ENCODE results near the gene FAM3D.

FAM3D gene

DNA sequence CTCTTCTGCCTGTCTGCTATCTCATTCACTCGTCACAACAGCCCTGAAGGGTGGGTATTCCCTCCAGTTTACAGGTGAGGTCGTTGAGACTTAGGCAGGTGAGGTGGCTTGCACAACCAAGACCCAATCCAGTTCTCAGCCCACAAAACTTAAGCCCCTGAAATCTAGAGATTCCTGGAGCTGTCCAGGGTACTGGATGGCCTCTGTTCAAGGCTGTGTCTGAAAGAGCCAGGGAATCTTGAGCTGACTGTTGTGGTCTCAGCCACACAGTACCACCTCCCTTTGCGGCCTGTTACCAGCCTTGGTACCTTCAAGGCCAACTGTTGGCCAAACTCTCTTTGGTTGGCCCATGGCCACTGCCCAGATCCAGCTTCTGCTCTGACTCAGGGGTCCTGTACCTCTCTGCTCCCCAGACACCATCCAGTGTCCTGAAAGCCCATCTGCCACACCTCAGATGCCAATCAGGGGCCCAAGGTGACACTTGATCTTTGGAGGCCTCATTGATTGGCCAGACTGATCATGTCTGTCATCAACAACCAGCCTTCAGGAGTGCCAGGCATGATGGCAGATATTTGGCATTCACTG is 78.5 kb downstream of the FAM3D start:
- DNase-seq = no peak

GRCh38 chr3:58586776-58587192 is 79.8 kb downstream of the FAM3D start:
- DNase-seq = no peak

- DNase-seq = no peak
Observed at GRCh38 chr3:58585994-58586393, 80.6 kb downstream of the FAM3D start.

DNA sequence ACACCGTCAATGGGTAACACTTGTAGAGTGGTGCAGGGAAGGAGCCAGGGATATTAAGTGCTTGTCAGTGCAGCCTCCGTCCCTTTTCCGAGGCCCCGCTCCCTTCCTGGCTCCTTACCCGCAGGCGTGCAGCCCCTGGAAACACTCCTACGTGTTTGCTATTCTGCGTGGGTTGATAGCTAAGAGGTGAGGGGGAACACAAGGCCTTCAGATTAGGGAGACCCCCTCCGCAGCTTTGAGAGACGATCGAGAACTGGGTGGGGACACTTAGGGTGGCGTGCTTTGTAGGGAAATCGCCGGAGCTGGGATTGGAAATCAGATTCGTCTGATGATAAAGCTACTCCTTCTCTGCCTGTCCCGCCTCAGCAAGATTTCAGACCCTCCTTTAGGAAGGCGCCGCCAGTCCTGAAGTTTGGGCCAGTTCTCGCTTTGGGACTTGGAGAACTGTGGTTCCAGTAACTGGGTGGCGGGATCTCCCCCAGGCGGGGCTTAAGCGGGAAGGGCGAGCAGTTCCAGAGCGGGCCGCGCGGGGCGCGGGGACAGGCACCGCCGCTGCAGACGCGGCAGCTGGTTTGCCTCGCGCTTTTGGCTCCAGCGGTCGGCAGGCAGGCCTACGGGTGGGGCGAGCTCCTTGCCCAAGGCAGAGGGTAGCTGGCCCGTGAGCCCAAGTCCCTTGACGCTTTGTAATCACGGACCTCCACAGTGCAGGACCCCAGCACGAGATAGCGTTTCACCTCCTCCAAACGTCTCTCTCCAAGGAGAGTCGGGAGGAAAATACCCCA is 81.4 kb downstream of the FAM3D start:
- DNase-seq = peak; percentile 35

GRCh38 chr3:58584690-58585004 is 81.9 kb downstream of the FAM3D start:
- peak; percentile 17 for DNase-seq

Measured in NCI-H748 treated with DMSO at 0.1 percent for 48 hours (cell line).